Ishikawa (cell line): ENCODE results near the gene RDH14.

Experiments
- CEBPB ChIP-seq: IDR thresholded peaks from 2 replicates; pipeline ENCODE4 v1.6.1; 2012
- EP300 ChIP-seq: IDR thresholded peaks from 2 replicates; pipeline ENCODE4 v1.6.1; 2012; ENCODE audit warnings: borderline replicate concordance
- RAD21 ChIP-seq: IDR thresholded peaks from 2 replicates; pipeline ENCODE4 v1.6.1; 2012; ENCODE audit warnings: low read depth
- REST ChIP-seq: IDR thresholded peaks from 2 replicates; pipeline ENCODE4 v1.6.1; 2012; ENCODE audit warnings: low read depth, mild to moderate bottlenecking
- TCF12 ChIP-seq: IDR thresholded peaks from 2 replicates; pipeline ENCODE4 v1.6.1; 2012; ENCODE audit warnings: low read depth
- YY1 ChIP-seq: IDR thresholded peaks from 2 replicates; pipeline ENCODE4 v1.6.1; 2012; ENCODE audit warnings: low read depth
- TF ChIP-seq, protein P1 (sequence below): IDR thresholded peaks from 2 replicates; pipeline ENCODE4 v1.6.1; 2012

DNA sequence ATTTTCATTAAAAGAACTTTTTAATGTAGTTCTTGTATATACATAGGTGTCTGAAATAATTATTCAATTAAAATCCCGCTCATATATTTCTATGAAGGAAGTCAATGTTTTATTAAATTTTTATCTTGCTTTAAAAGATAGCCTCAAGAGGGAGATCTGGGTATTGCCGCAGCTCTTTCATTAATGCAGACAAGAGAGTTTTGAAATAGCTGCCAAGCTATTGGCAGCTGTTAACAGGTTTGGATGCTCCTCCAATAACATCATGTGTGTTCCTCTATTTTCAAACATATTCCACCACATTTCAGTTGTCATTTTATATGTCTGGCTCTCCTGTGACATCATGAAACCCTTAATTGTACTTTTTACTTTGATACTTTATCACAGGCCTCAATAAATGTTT, 41.8 kb upstream of the RDH14 start:
- TF ChIP-seq, protein P1, sequence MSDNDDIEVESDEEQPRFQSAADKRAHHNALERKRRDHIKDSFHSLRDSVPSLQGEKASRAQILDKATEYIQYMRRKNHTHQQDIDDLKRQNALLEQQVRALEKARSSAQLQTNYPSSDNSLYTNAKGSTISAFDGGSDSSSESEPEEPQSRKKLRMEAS: no peak
- TF ChIP-seq EP300 (no peak), REST (no peak), CEBPB (no peak), RAD21 (no peak), TCF12 (no peak), YY1 (no peak)
